ENCODE data around the gene PPP2R2D. TPM values are rescaled to one million over a fixed set of nuclear protein-coding genes. Genes with fewer than 3 reads are reported as not detected.
A peak's percentile ranks its signal among the peaks of the same experiment; 100 is the strongest.

Gene PPP2R2D
- total RNA-seq, 6 experiments from 2014 or later: 10.9 to 16.6 (median 14.3) TPM

DNA sequence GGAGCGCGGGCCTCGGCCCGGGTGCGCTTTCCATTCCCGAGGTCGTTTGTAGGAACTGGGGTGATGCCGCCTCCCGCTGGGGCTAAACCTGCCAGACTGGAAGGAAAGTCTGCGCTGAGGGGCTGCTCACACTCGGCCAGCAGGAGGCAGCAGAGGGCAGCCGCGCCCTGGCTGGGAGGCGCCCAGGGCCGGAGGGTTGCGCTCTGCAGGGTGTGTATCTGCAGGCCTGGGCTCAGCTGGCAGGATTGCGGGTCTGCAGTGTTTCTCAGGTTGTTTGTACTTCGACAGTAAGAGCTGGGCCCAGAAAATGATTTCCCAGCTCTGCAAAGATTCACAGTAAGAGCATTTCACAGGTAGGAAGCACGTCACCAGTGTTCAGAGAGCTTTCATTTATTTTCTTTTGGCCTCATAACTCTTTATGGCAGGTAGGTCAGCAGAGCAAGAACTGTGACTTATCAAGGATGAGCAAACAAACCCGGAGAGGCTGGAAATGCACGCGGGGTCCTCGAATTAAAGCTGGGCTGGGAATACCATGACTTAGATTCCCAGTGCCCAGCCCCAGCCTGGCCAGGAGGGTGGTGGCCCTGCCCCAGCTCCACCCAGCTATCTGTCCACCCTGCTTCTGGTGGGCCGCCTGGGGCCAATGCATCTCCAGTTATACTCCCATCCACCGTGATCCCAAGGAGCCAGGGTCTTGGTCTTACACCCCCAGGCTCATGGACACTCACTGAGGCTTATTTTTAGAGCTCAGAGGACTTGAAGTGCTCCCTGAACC is 15.2 kb upstream of the PPP2R2D start:
- Histone ChIP-seq H3K4me3 (no peak overlapping the region), H3K9me3 (no peaks in the 10 kb centered on the region), H3K4me1 (no peaks in the 10 kb centered on the region), H3K27me3 (no peaks in the 10 kb centered on the region), H3K36me3 (no peaks in the 10 kb centered on the region), H3K27ac (no peak overlapping the region)
- intact Hi-C loops (cut with DNase I): loop anchor here in 1 of 2 donors (5.0 kb wide), 1 partner anchor 257 kb away; no protein-coding TSS in a partner anchor
- TF ChIP-seq, protein P1, sequence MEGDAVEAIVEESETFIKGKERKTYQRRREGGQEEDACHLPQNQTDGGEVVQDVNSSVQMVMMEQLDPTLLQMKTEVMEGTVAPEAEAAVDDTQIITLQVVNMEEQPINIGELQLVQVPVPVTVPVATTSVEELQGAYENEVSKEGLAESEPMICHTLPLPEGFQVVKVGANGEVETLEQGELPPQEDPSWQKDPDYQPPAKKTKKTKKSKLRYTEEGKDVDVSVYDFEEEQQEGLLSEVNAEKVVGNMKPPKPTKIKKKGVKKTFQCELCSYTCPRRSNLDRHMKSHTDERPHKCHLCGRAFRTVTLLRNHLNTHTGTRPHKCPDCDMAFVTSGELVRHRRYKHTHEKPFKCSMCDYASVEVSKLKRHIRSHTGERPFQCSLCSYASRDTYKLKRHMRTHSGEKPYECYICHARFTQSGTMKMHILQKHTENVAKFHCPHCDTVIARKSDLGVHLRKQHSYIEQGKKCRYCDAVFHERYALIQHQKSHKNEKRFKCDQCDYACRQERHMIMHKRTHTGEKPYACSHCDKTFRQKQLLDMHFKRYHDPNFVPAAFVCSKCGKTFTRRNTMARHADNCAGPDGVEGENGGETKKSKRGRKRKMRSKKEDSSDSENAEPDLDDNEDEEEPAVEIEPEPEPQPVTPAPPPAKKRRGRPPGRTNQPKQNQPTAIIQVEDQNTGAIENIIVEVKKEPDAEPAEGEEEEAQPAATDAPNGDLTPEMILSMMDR (IDR thresholded peaks at IDR 0.05): peak; percentile 96 to 98 (median 98)
- TF ChIP-seq POLR2A (IDR thresholded peaks at IDR 0.05): no peak
- ATAC-seq (peak; percentile 99 to 100 (median 100)), DNase-seq (peak; percentile 79 to 81 (median 79))
- WGBS (ENCODE audit: insufficient coverage, low coverage, low lambda C conversion rate, missing lambda C conversion rate): 16% methylated on average over 6 of the region's 25 CpGs

DNA sequence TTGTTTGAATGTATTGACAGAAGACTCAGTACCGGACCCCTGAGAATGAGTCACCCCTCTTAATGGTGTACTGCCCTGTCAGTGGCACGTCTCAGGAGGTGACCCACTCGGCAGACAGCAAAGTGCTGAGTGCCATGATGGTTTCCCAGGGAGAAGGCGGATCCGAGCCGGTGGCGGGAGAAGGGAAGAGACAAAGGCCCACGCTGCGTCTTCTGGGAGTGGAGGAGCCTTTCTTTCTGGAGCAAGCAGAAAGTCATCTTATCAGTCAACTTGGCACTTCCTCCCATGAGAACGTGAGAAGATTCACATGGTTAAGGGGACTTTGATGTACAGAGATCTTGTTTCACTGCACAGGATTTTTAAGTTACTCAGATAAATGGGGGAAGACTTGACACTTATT is 14.6 kb upstream of the PPP2R2D start:
- no peaks in the 10 kb centered on the region for H3K4me1 ChIP-seq
- DNase-seq: no peak
- no peaks in the 10 kb centered on the region for H3K36me3 ChIP-seq
- 88% methylated on average over 10 of the region's 10 CpGs for WGBS (ENCODE audit: insufficient coverage, low coverage, low lambda C conversion rate, missing lambda C conversion rate)
- ATAC-seq: no peak
- no peaks in the 10 kb centered on the region for H3K27me3 ChIP-seq
- no peak overlapping the region for H3K27ac ChIP-seq
- intact Hi-C loops (cut with DNase I): loop anchor here in 1 of 2 donors (5.0 kb wide), 1 partner anchor 256 kb away; no protein-coding TSS in a partner anchor
- no peak for TF ChIP-seq POLR2A (IDR thresholded peaks at IDR 0.05)
- TF ChIP-seq, protein P1 (IDR thresholded peaks at IDR 0.05): no peak
- H3K9me3 ChIP-seq: no peaks in the 10 kb centered on the region
- H3K4me3 ChIP-seq: no peak overlapping the region

DNA sequence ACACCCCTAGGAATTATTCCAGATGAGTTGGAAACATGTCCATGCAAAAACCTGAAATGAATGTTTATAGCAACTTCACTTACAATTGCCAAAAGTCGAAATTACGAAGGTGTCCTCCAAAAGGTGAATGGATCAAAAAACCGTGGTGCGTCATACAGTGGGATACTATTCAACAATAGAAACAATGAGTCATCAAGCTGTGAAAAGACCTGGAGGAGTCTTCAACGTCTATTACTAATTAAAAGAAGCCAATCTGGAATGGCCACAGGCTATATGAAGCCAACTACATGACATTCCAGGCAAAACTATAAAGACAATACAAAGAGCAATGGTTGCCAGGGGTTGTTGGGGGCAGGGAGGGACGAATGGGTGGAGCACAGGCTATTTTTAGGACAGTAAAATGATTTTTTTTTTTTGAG is 12.6 kb upstream of the PPP2R2D start:
- DNase-seq (no peak), ATAC-seq (no peak)
- intact Hi-C loops (cut with DNase I): loop anchor here in 1 of 2 donors (5.0 kb wide), 1 partner anchor 254 kb away; no protein-coding TSS in a partner anchor
- Histone ChIP-seq H3K27ac (no peak overlapping the region), H3K9me3 (no peaks in the 10 kb centered on the region), H3K4me3 (no peak overlapping the region), H3K36me3 (no peaks in the 10 kb centered on the region), H3K27me3 (no peaks in the 10 kb centered on the region), H3K4me1 (no peaks in the 10 kb centered on the region)
- WGBS (ENCODE audit: insufficient coverage, low coverage, low lambda C conversion rate, missing lambda C conversion rate): 64% methylated on average over 6 of the region's 6 CpGs
- TF ChIP-seq, protein P1 (IDR thresholded peaks at IDR 0.05): no peak
- TF ChIP-seq POLR2A (IDR thresholded peaks at IDR 0.05): no peak

DNA sequence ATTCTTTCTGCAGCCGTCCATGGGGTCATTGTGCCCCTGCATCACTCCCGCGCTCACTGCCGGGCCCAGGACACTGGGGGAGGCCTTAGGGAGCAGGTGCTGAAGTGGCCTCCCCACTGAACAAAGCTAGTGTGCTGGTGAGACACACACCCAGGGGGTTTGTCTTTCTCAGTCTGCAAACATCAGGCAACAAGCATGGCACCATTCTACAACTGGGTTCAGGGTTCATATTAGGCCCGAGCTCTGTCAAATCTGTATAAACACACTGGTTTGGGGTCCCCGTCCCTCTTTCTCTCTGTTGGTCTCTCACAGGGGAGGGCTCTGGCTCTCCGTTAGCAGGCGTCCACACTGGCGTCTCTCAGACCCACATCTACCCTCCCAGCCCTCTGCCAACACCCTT is 11.1 kb upstream of the PPP2R2D start:
- ATAC-seq: no peak
- no peaks in the 10 kb centered on the region for H3K27me3 ChIP-seq

More for the DNA sequence above, 11.1 kb upstream of the PPP2R2D start:
- TF ChIP-seq, protein P1 (IDR thresholded peaks at IDR 0.05): no peak
- TF ChIP-seq POLR2A (IDR thresholded peaks at IDR 0.05): no peak
- WGBS (ENCODE audit: insufficient coverage, low coverage, low lambda C conversion rate, missing lambda C conversion rate): 85% methylated on average over 5 of the region's 9 CpGs
- intact Hi-C loops (cut with DNase I): loop anchor here (5.0 to 10.0 kb wide), 2 partner anchors 253 to 255 kb away; no protein-coding TSS in a partner anchor
- Histone ChIP-seq H3K4me1 (no peaks in the 10 kb centered on the region), H3K4me3 (no peak overlapping the region), H3K27ac (no peak overlapping the region), H3K9me3 (no peaks in the 10 kb centered on the region), H3K36me3 (no peaks in the 10 kb centered on the region)
- no peak for DNase-seq

Measured in right lobe of liver (tissue), 6 donors.